Smooth muscle cell (in vitro differentiated cells): ENCODE results near the gene CDH5. TPM values are rescaled to one million over a fixed set of nuclear protein-coding genes. Genes with fewer than 3 reads are reported as not detected.

Source experiments
- DNase-seq: peaks from one replicate; lab custom pipeline; 2025; ENCODE audit not compliant: unreplicated experiment; lab: John Stamatoyannopoulos, UW
- H2AFZ ChIP-seq: fragments of 200-600 bp; sonication (generic); 2 replicates; pipeline ENCODE4 v1.6.0; 2016; ENCODE audit warnings: antibody characterized with exemption, low read depth, mild to moderate bottlenecking
- H3F3A ChIP-seq: fragments of 200-600 bp; sonication (generic); 2 replicates; pipeline ENCODE4 v1.6.0; 2017; ENCODE audit warnings: antibody characterized with exemption, low read depth
- H3K27ac ChIP-seq: fragments of 200-600 bp; sonication (generic); 2 replicates; pipeline ENCODE4 v1.5.1; 2016; ENCODE audit warnings: low read depth, mild to moderate bottlenecking
- H3K27me3 ChIP-seq: fragments of 200-600 bp; sonication (generic); 2 replicates; pipeline ENCODE4 v1.6.1; 2016; ENCODE audit warnings: low read depth, mild to moderate bottlenecking
- H3K36me3 ChIP-seq: fragments of 200-600 bp; sonication (generic); 2 replicates; pipeline ENCODE4 v1.5.1; 2016; ENCODE audit warnings: low read depth
- H3K4me1 ChIP-seq: fragments of 200-600 bp; sonication (generic); 2 replicates; pipeline ENCODE4 v1.5.1; 2016; ENCODE audit warnings: low read depth
- H3K4me2 ChIP-seq: fragments of 200-600 bp; sonication (generic); 2 replicates; pipeline ENCODE4 v1.6.0; 2016; ENCODE audit warnings: mild to moderate bottlenecking
- H3K4me3 ChIP-seq: fragments of 200-600 bp; sonication (generic); 2 replicates; pipeline ENCODE4 v1.5.1; 2016; ENCODE audit warnings: mild to moderate bottlenecking
- H3K79me2 ChIP-seq: fragments of 200-600 bp; sonication (generic); 2 replicates; pipeline ENCODE4 v1.6.0; 2016; ENCODE audit warnings: low read depth, mild to moderate bottlenecking
- H3K9ac ChIP-seq: fragments of 200-600 bp; sonication (generic); 2 replicates; pipeline ENCODE4 v1.6.0; 2016; ENCODE audit warnings: low read depth
- H3K9me3 ChIP-seq: fragments of 200-600 bp; sonication (generic); replicated peaks from 2 replicates; pipeline ENCODE4 v1.5.1; 2016; ENCODE audit warnings: low read depth
- H4K20me1 ChIP-seq: fragments of 200-600 bp; sonication (generic); 2 replicates; pipeline ENCODE4 v1.6.0; 2016; ENCODE audit warnings: low read depth
- WGBS: methylation state at CpG from one replicate; pipeline ENCODE4 v1.1.7; 2016; ENCODE audit warnings: low lambda C conversion rate; 5-methylcytosine and 5-hydroxymethylcytosine counted together
- polyA plus RNA-seq: library from polyadenylated mRNA; unstranded; fragments of >200 nt; fragmentation: Nextera tagmentation; extraction: Ambion mirVana; gene quantifications from 2 replicates; pipeline ENCODE4 v1.2.1, GENCODE V29; 2016
- total RNA-seq: library from RNA; depleted of rRNA; stranded (reverse); fragments of >200 nt; gene quantifications from 2 replicates; pipeline ENCODE4 v1.2.3, GENCODE V29; 2014
- TF ChIP-seq, protein P1 (sequence below): fragments of 200-600 bp; sonication (generic); IDR thresholded peaks from 2 replicates; pipeline ENCODE4 v1.5.1; 2017; ENCODE audit warnings: borderline replicate concordance, mild to moderate bottlenecking, antibody characterized with exemption; ENCODE audit not compliant: insufficient read depth, poor library complexity, severe bottlenecking

CDH5 gene
- total and polyA plus RNA-seq, 2 experiments from 2014 or later, result not detected

GRCh38 chr16:66406534-66407221 lies 40.2 kb downstream of the CDH5 start:
- peak; percentile 75 for DNase-seq

GRCh38 chr16:66408163-66409048 lies 41.9 kb downstream of the CDH5 start:
- TF ChIP-seq, protein P1, sequence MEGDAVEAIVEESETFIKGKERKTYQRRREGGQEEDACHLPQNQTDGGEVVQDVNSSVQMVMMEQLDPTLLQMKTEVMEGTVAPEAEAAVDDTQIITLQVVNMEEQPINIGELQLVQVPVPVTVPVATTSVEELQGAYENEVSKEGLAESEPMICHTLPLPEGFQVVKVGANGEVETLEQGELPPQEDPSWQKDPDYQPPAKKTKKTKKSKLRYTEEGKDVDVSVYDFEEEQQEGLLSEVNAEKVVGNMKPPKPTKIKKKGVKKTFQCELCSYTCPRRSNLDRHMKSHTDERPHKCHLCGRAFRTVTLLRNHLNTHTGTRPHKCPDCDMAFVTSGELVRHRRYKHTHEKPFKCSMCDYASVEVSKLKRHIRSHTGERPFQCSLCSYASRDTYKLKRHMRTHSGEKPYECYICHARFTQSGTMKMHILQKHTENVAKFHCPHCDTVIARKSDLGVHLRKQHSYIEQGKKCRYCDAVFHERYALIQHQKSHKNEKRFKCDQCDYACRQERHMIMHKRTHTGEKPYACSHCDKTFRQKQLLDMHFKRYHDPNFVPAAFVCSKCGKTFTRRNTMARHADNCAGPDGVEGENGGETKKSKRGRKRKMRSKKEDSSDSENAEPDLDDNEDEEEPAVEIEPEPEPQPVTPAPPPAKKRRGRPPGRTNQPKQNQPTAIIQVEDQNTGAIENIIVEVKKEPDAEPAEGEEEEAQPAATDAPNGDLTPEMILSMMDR, result no peak
- H3F3A ChIP-seq, result peaks cover 4% of the 10 kb centered on the region
- H3K36me3 ChIP-seq, result no peaks in the 10 kb centered on the region
- no peaks in the 10 kb centered on the region for H4K20me1 ChIP-seq
- H3K4me2 ChIP-seq, result peak overlapping the region; percentile 79
- no peaks in the 10 kb centered on the region for H3K79me2 ChIP-seq
- WGBS, result 12% methylated on average over 5 of the region's 5 CpGs
- H3K4me1 ChIP-seq, result peaks cover 14% of the 10 kb centered on the region
- no peaks in the 10 kb centered on the region for H3K27me3 ChIP-seq
- peak overlapping the region; percentile 9 for H3K4me3 ChIP-seq
- no peaks in the 10 kb centered on the region for H3K9me3 ChIP-seq
- no peak for DNase-seq
- peak overlapping the region; percentile 77 for H3K9ac ChIP-seq
- H2AFZ ChIP-seq, result peak overlapping the region; percentile 56
- H3K27ac ChIP-seq, result peak overlapping the region; percentile 94

More at GRCh38 chr16:66406534-66407221, 40.2 kb downstream of the CDH5 start:
- Histone ChIP-seq H3K9ac (no peak overlapping the region), H4K20me1 (no peaks in the 10 kb centered on the region), H3K36me3 (no peaks in the 10 kb centered on the region), H3K9me3 (no peaks in the 10 kb centered on the region), H3K4me2 (peak overlapping the region; percentile 89), H3K4me3 (peak overlapping the region; percentile 60), H3F3A (peaks cover 4% of the 10 kb centered on the region), H3K27ac (peak overlapping the region; percentile 94), H3K4me1 (peaks cover 14% of the 10 kb centered on the region), H3K27me3 (no peaks in the 10 kb centered on the region), H3K79me2 (no peaks in the 10 kb centered on the region), H2AFZ (peak overlapping the region; percentile 89)
- 1% methylated on average over 33 of the region's 35 CpGs for WGBS
- TF ChIP-seq, protein P1, result peak; percentile 86

GRCh38 chr16:66409156-66409555 lies 42.7 kb downstream of the CDH5 start:
- Histone ChIP-seq H3K4me1 (peaks cover 14% of the 10 kb centered on the region), H3K36me3 (no peaks in the 10 kb centered on the region), H3K27me3 (no peaks in the 10 kb centered on the region), H3K4me3 (peak overlapping the region; percentile 9), H3K27ac (peak overlapping the region; percentile 94), H3K9me3 (no peaks in the 10 kb centered on the region), H2AFZ (no peak overlapping the region), H3K79me2 (no peaks in the 10 kb centered on the region), H3K4me2 (peak overlapping the region; percentile 79), H3K9ac (peak overlapping the region; percentile 77), H3F3A (peaks cover 4% of the 10 kb centered on the region), H4K20me1 (no peaks in the 10 kb centered on the region)
- WGBS, result 27% methylated on average over 5 of the region's 5 CpGs
- TF ChIP-seq, protein P1, result no peak
- DNase-seq, result no peak
